ENCODE results near the gene SUN2. TPM values are rescaled to one million over a fixed set of nuclear protein-coding genes. Genes with fewer than 3 reads are reported as not detected.
"Not testable (repeated sequence)": the region's sequence is repeated elsewhere in the genome, so short reads cannot be mapped to it uniquely, and the experiment has no call there.

SUN2 gene, protein sequence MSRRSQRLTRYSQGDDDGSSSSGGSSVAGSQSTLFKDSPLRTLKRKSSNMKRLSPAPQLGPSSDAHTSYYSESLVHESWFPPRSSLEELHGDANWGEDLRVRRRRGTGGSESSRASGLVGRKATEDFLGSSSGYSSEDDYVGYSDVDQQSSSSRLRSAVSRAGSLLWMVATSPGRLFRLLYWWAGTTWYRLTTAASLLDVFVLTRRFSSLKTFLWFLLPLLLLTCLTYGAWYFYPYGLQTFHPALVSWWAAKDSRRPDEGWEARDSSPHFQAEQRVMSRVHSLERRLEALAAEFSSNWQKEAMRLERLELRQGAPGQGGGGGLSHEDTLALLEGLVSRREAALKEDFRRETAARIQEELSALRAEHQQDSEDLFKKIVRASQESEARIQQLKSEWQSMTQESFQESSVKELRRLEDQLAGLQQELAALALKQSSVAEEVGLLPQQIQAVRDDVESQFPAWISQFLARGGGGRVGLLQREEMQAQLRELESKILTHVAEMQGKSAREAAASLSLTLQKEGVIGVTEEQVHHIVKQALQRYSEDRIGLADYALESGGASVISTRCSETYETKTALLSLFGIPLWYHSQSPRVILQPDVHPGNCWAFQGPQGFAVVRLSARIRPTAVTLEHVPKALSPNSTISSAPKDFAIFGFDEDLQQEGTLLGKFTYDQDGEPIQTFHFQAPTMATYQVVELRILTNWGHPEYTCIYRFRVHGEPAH
- 136 and 140 TPM in 2 replicates for total RNA-seq (2014; rRNA removed)
- polyA plus RNA-seq (2012), result 58.4 TPM

DNA sequence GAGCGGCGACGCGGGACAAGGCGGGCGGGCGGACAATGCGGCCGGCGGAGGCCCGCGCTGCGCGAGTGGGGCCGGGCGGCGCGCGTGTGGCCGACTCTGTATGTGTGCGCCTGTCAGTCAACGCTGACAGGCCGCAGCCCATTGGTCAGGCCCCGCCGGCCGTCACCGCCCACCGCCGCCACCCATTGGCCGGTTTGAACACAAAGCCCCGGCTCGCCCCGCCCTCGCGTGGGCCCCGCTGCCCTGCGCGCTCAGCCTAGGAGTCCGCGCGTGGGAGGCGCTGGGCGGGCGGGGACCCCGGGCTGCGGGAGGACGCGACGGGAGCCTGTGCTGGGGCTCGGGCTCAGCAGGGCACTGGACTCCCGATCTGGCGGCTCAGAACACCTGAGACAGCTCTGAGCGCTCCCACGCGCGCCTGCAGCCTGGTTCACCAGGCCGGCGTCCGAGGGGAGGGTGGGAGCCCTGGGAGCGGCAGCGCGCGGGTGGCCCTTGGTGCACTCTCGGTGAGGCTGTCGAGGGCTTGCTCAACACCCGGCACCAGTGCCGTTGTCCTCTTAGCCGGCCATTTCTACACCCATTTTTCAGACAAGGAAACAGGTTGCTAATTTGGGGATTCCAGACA, at the start of gene SUN2:
Gene SUN2, minus strand, starts transcription at position 88 of the 622 bp plus-strand sequence. CDS start 3,370 bp downstream, outside the sequence.
- DNase-seq (ENCODE audit: low read depth), result peak; percentile 82

DNA sequence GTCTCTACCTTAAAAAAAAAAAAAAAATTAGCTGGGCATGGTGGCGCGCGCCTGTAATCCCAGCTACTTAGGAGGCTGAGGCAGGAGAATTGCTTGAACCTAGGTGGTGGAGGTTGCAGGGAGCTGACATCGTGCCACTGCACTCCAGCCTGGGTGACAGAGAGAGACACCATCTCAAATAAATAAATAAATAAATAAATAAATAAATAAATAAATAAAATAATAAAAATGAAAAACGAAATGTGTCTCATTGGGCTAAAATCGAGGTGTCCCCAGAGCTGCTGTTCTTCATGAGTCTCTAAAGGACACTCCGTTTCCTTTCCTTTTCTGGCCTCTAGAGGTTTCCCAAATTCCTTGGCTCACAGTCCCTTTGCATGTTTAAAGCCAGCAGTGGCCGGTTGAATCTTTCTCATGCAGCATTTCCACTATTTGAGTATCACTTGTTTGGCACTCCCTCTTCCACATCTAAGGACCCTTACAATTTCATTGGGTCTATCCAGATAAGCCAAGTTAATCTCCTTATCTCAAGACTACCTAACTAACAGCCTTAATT, 49.3 kb upstream of the SUN2 start:
- not testable (repeated sequence) for DNase-seq (ENCODE audit: low read depth)

GRCh38 chr22:38802671-38803121, 46.9 kb upstream of the SUN2 start:
- peak; percentile 71 for DNase-seq (ENCODE audit: low read depth)

- DNase-seq (ENCODE audit: low read depth), result peak; percentile 25
Measured at GRCh38 chr22:38799265-38800002, 43.6 kb upstream of the SUN2 start.

DNA sequence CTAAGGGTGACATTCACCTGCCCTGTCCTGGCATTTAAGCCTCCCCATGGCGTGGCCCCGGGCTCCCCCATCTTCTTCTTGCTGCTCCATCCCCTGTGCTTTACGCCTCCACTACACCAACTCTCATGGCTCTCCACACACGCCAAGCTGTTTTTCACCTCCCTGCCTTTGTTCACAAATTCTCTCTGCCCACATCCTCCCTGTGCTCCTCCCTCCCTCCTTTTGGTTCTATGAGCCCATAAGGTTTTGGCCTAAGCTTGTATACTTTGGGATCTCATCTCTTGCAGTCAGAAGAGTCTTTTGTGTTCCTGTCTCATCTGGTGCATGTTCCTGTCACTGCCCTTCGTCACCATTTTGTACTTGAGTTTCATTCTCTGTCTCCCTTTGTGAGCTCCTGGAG, 42.7 kb upstream of the SUN2 start:
- no peak for DNase-seq (ENCODE audit: low read depth)

DNA sequence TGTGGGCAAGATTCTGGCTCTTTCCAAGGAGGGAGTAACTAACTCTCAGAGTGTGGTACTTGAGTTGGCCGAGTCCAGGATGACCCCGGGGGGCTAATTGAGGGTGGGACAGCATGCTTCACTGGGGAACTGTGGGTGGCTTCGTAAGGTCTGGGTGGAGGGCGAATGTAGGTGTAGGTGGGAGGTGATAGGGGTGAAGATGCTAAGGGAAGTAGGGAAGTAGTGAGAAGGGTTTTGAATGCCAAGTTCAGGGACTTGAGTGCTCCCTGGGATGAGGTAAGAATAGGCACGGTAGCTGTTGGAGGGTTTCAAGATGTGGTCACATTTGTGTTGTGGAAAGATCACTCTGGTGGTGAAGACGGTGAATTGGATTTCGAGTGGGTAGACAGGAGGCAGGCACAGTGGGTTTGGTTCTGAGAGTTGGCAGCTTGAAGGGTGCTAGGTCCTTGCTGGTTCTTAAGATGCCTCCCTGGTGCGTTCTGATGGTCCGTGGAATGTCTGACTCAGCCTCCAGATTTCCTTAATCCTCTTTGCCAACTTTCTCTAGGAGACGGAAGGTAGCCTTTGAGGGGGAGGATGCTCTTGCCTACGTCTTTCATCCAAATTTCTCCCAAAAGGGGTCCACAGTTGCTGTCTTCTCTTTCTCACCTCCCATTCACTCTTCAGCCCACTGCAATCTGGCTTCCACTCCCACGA, 40.6 kb upstream of the SUN2 start:
- DNase-seq (ENCODE audit: low read depth), result no peak

DNA sequence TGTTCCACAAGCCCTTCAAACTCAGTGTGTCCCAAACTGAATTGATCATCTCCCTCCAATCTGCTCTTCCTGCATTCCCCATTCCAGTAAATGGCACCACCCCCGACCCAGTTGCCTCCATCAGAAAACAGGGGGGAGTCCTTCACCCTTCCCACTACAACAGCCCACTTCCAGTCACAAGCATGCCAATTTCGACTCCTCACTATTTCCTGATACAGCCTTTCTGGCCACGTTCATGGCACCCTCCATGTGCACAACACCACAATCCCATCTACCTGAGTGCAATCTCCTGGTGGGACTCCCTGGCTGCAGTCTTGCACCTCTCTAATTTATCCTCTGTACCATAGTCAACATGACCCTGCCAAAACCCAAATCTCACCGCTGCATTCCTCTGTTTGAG, 39.8 kb upstream of the SUN2 start:
- no peak for DNase-seq (ENCODE audit: low read depth)

GRCh38 chr22:38793721-38794466, 38.1 kb upstream of the SUN2 start, which contains the start of gene DNAL4:
Gene DNAL4, minus strand, starts transcription at chr22:38794143. Its CDS starts 11,412 bp downstream, at chr22:38782731.
- peak; percentile 98 for DNase-seq (ENCODE audit: low read depth)

- DNase-seq (ENCODE audit: low read depth), result no peak
Measured at GRCh38 chr22:38793317-38793716, 37.5 kb upstream of the SUN2 start.

- peak; percentile 25 for DNase-seq (ENCODE audit: low read depth)
Measured at GRCh38 chr22:38792833-38793232, 37.0 kb upstream of the SUN2 start.

- DNase-seq (ENCODE audit: low read depth), result no peak
Measured at GRCh38 chr22:38789606-38790005, 33.8 kb upstream of the SUN2 start.

DNA sequence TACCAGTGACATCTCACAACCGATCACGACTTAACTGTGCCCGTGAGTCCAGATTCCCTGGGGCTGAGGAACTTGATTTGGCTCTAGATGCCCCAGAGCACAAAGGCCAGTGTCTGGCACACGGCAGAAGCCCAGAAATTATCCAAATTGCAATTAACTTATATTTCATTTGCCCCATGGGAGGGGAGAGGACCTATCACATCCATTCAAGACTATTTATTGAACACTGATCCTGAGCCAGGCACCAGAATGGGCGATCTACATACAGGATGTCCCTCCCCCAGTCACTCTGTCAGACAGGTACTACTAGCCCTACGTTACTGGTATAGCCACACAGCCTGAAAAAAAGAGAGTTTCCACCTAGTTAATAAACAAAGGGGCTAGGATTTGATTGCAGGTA, 33.0 kb upstream of the SUN2 start:
- DNase-seq (ENCODE audit: low read depth), result no peak

DNA sequence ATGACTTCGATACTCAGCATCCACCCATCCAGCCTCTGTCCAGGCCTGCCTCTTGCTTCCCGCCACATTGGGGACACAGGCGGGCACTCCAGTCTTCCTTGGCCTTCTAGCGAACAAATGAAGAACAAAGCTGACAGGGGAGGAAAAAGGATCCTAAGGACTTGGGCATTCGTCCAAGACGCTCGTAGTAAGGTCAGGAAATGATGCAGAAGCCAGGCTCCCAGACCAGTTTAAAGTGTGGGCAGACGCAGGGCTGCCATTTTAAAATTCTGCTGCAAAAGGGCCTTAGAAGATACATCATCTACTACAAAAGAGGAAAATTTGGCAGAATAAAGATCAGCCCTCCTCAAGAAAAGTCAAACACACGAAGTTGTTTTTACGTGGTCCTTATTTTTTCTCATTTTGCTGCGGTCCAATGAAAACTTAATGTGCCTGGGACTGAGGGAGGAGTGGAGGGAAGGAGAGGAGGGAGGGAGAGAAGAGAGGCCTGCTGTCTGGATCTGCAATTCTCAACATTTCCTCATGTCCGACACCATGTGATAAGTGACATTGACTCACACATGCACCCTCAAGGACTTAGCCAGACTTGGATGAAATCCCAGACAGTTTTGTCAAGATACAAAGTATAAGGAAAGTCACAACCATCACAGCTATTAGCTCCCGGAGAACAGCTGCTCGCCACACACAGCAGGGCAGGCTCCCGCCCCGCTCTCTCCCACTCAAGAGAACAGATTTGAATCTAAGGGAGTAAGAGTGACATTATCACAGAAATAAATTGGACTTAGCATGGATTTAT, 32.4 kb upstream of the SUN2 start:
- peak; percentile 97 for DNase-seq (ENCODE audit: low read depth)

DNA sequence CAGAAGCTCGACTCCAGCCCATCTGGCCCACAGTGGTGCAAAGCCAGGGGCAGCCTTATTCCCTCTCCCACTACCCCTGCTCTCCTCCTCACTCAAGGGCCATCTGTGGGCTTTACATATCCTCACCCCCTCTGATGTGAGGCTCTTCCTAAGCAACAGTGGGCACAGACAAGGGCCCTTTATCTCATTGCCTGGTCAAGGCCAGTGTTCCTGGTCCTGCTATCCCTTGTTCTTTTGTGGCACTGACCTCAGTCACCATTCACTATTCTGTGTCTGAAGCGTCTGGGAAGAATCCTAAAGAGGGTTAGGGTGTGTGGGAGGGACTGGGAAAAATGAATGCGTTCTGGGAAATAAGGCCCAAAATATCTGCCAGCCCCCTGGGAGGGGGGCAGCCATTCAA, 30.8 kb upstream of the SUN2 start:
- no peak for DNase-seq (ENCODE audit: low read depth)

- DNase-seq (ENCODE audit: low read depth), result no peak
Measured at GRCh38 chr22:38784856-38785255, 29.1 kb upstream of the SUN2 start.

DNA sequence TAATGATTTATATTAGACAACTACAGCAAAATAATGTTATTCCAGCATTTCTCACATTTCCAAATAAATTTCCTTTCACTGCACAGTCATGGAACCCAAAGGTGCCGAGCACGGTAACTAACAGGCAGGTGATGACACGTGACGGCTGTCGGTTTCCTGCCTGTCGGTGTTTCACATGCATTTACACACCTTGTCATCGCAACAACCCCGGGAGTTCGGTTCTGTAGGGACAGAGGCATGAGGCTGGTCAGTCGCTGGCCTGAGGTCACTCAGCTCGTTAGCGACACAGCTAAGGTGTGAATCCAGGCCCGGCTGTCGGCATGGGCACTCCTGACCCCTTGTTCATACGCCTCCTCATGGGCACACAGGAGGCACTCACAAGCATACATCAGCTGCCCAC, 28.2 kb upstream of the SUN2 start:
- no peak for DNase-seq (ENCODE audit: low read depth)

DNA sequence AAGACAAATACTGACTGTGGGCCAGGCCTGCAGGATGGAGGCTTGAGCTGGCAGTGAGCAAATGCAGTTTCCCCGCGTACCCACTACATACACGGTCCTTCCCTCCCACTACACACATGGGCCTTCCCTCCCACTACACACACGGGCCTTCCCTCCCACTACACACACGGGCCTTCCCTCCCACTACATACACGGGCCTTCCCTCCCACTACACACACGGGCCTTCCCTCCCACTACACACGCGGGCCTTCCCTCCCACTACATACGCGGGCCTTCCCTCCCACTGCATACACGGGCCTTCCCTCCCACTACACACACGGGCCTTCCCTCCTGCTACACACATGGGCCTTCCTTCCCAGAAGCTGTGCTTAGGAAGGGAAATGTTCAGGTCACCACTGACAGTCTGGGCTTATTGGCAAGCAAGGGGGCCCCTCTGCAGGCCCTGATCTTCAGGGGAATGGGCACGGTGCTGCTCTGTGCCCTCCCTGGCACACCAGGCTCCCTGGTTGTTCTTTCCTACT, 27.4 kb upstream of the SUN2 start:
- no peak for DNase-seq (ENCODE audit: low read depth)

GRCh38 chr22:38782402-38783094, 26.8 kb upstream of the SUN2 start:
- peak; percentile 57 for DNase-seq (ENCODE audit: low read depth)
